ENCODE results near the gene MCF2L2. TPM values are rescaled to one million over a fixed set of nuclear protein-coding genes. Genes with fewer than 3 reads are reported as not detected.
A peak's percentile ranks its signal among the peaks of the same experiment; 100 is the strongest.

Gene MCF2L2
- total RNA-seq, 1 experiment from 2014 or later, result 1.7 TPM

DNA sequence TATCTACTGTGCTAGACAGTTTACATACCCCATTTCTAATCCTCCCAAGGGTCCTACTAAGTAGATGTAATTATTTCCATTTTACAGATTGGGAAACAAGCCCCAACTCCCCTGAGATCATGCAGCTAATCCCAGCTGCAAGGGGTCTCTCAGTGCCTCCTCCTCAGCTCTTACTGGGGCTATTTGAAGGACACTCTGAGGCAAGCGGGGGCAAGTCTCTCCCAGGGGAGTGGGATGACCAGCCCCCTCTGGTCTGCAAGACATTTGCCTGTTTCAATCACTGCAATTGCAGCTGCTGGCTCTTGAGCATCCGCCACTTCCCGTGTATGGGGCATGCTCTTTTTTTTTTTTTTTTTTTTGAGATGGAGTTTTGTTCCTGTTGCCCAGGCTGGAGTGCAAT is 277.3 kb downstream of the MCF2L2 start:
- ChIA-PET POLR2A (ENCODE audit: unreplicated experiment) (no interaction called here), CTCF (interaction anchor here (0.7 kb wide), 1 partner anchor 11 kb away, joined by 16 read pairs; no protein-coding TSS in a partner anchor)
- intact Hi-C loops (cut with micrococcal nuclease; ENCODE audit: unreplicated experiment), result no loop called here
- TF ChIP-seq EZH2 (IDR thresholded peaks at IDR 0.05; ENCODE audit: low read depth), result no peak
- TF ChIP-seq, protein P1, sequence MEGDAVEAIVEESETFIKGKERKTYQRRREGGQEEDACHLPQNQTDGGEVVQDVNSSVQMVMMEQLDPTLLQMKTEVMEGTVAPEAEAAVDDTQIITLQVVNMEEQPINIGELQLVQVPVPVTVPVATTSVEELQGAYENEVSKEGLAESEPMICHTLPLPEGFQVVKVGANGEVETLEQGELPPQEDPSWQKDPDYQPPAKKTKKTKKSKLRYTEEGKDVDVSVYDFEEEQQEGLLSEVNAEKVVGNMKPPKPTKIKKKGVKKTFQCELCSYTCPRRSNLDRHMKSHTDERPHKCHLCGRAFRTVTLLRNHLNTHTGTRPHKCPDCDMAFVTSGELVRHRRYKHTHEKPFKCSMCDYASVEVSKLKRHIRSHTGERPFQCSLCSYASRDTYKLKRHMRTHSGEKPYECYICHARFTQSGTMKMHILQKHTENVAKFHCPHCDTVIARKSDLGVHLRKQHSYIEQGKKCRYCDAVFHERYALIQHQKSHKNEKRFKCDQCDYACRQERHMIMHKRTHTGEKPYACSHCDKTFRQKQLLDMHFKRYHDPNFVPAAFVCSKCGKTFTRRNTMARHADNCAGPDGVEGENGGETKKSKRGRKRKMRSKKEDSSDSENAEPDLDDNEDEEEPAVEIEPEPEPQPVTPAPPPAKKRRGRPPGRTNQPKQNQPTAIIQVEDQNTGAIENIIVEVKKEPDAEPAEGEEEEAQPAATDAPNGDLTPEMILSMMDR (conservative IDR thresholded peaks at IDR 0.05), result no peak
- Histone ChIP-seq H3K27ac (no peak overlapping the region), H3K4me3 (no peak overlapping the region), H3K4me2 (no peak overlapping the region), H2AFZ (no peak overlapping the region), H3K79me2 (ENCODE audit: low read depth) (no peaks in the 10 kb centered on the region), H3K4me1 (replicated peaks; ENCODE audit: insufficient read depth) (peaks cover 6% of the 10 kb centered on the region; the same call in 1 of the 2 replicates), H3F3A (ENCODE audit: insufficient read depth, low read depth) (no peaks in the 10 kb centered on the region; the same call in 1 of the 2 replicates), H4K20me1 (ENCODE audit: insufficient read depth) (no peaks in the 10 kb centered on the region), H3K36me3 (ENCODE audit: low read depth) (no peaks in the 10 kb centered on the region), H3K9me2 (ENCODE audit: insufficient read depth) (no peaks in the 10 kb centered on the region), H3K27me3 (ENCODE audit: insufficient read depth, low read depth) (no peaks in the 10 kb centered on the region), H3K9me3 (ENCODE audit: insufficient read depth, low read depth) (no peaks in the 10 kb centered on the region)
- no TSS peak for BruUV-seq (replicated peaks)
- no peak for DNase-seq

DNA sequence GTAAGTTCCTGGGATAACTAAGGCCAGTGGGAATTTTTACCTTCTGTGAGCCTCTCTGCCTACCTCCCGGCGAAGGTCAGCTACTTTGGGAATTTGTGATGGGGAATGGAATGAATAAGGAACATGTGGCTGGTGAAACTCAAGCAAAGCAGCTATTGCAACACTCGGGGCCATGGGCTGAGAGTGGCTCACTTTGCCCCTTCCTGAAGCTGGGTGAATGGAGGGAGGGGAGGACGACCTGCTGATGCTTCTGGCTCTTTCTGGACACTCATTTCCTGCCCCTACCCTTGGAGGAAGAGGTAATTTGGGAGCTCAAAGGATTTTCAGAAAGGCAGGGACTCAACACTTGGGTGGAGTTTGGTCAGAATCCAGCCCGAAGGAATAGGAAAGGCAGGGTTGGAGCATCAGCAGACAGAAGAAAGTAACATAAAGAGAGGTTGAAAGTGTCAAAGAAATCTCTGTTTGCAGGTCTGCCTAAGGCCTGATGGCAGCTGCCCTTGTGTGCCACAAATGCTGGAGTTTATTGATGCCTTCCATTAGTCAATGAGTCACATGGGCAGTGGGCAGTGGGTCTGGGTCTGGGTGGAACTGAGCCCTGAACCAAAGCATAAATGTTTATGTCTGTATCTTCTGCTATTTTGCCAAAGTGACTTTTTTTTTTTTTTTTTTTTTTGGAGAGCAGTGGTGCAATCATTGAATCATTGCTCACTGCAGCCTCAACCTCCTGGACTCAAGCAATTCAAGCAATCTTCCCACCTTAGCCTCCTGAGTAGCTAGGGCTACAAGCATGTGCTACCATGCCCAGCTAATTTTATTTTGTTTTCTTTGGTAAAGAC is 278.3 kb downstream of the MCF2L2 start:
- Histone ChIP-seq H3K9me2 (ENCODE audit: insufficient read depth) (no peaks in the 10 kb centered on the region), H2AFZ (no peak overlapping the region), H4K20me1 (ENCODE audit: insufficient read depth) (no peaks in the 10 kb centered on the region), H3K4me3 (no peak overlapping the region), H3K4me2 (no peak overlapping the region), H3K9me3 (ENCODE audit: insufficient read depth, low read depth) (no peaks in the 10 kb centered on the region), H3K79me2 (ENCODE audit: low read depth) (no peaks in the 10 kb centered on the region), H3K36me3 (ENCODE audit: low read depth) (no peaks in the 10 kb centered on the region), H3F3A (ENCODE audit: insufficient read depth, low read depth) (no peaks in the 10 kb centered on the region; the same call in 1 of the 2 replicates), H3K27me3 (ENCODE audit: insufficient read depth, low read depth) (no peaks in the 10 kb centered on the region), H3K4me1 (replicated peaks; ENCODE audit: insufficient read depth) (peaks cover 6% of the 10 kb centered on the region; the same call in 1 of the 2 replicates), H3K27ac (no peak overlapping the region)
- no peak for TF ChIP-seq EZH2 (IDR thresholded peaks at IDR 0.05; ENCODE audit: low read depth)
- TF ChIP-seq, protein P1 (conservative IDR thresholded peaks at IDR 0.05), result no peak
- BruUV-seq (replicated peaks), result no TSS peak
- ChIA-PET POLR2A (ENCODE audit: unreplicated experiment) (interaction anchor here (0.6 kb wide), 1 partner anchor 15 kb away, joined by 5 read pairs; no protein-coding TSS in a partner anchor), CTCF (interaction anchor here (0.7 kb wide), 1 partner anchor 10 kb away, joined by 16 read pairs; no protein-coding TSS in a partner anchor)
- DNase-seq, result peak in 1 of 2 experiments; percentile 32
- intact Hi-C loops (cut with micrococcal nuclease; ENCODE audit: unreplicated experiment), result no loop called here

DNA sequence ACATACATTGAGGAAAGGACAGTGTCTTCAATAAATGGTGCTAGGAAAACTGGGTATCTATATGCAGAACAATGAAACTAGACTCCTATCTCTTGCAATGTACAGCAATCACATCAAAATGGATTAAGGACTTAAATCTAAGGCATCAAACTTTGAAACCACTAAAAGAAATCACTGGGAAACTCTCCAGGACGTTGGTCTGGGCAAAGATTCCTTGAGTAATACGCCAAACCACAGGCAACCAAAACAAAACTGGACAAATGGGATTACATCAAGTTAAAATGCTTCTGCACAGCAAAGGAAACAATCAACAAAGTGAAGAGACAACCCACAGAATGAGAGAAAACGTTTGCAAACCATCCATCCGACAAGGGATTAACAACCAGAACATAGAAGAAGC is 280.4 kb downstream of the MCF2L2 start:
- DNase-seq, result peak in 1 of 2 experiments; percentile 12
- H3K36me3 ChIP-seq (ENCODE audit: low read depth), result no peaks in the 10 kb centered on the region
- H3K9me2 ChIP-seq (ENCODE audit: insufficient read depth), result no peaks in the 10 kb centered on the region
- no peak overlapping the region for H2AFZ ChIP-seq
- no peak overlapping the region for H3K27ac ChIP-seq
- H3K4me1 ChIP-seq (replicated peaks; ENCODE audit: insufficient read depth), result peaks cover 6% of the 10 kb centered on the region; the same call in 1 of the 2 replicates
- no peak overlapping the region for H3K4me3 ChIP-seq
- no peaks in the 10 kb centered on the region for H3K79me2 ChIP-seq (ENCODE audit: low read depth)
- no peaks in the 10 kb centered on the region for H3K9me3 ChIP-seq (ENCODE audit: insufficient read depth, low read depth)
- H4K20me1 ChIP-seq (ENCODE audit: insufficient read depth), result no peaks in the 10 kb centered on the region
- TF ChIP-seq, protein P1 (conservative IDR thresholded peaks at IDR 0.05), result no peak
- H3F3A ChIP-seq (ENCODE audit: insufficient read depth, low read depth), result no peaks in the 10 kb centered on the region; the same call in 1 of the 2 replicates
- POLR2A ChIA-PET (ENCODE audit: unreplicated experiment), result no interaction called here
- H3K4me2 ChIP-seq, result no peak overlapping the region
- H3K27me3 ChIP-seq (ENCODE audit: insufficient read depth, low read depth), result no peaks in the 10 kb centered on the region
- intact Hi-C loops (cut with micrococcal nuclease; ENCODE audit: unreplicated experiment), result no loop called here
- CTCF ChIA-PET, result interaction anchor here (0.8 kb wide), 1 partner anchor 11 kb away, joined by 3 read pairs; no protein-coding TSS in a partner anchor
- no TSS peak for BruUV-seq (replicated peaks)
